K562 (cell line): ENCODE results near the gene RXRB. TPM values are rescaled to one million over a fixed set of nuclear protein-coding genes. Genes with fewer than 3 reads are reported as not detected.
A peak's percentile ranks its signal among the peaks of the same experiment; 100 is the strongest.

ENCODE experiments used
- ATAC-seq: fragments of 200-7000 bp; cut with Tn5 transposase; 3 replicates; pipeline ENCODE4 v1.9.1; 2020; ENCODE audit warnings: moderate library complexity
- BruUV-seq: library from RNA; stranded (reverse); fragments of 400-500 nt; replicated peaks from 2 replicates; lab custom pipeline; 2021; lab: Mats Ljungman, UMichigan
- CTCF ChIA-PET: fragments of 300-600 bp; formaldehyde crosslinking; extraction: SDS; loops from one replicate; lab custom pipeline; 2021; ENCODE audit warnings: low intra/inter-chr PET ratio; lab: Yijun Ruan, JAX
- POLR2A ChIA-PET: fragments of 300-600, 350-650 bp; sonication (Branson Sonifier 250); formaldehyde crosslinking; extraction: SDS; loops from one replicate; lab custom pipeline; 2021; ENCODE audit warnings: antibody characterized with exemption, inconsistent platforms; lab: Yijun Ruan, JAX
- DNase-seq, 4 experiments: peaks; one replicate each; pipeline versions ENCODE4 v3.0.0 to v3.0.0-alpha.2; 2011 to 2018; ENCODE audit warnings: low spot score in 3 of 4, mixed read lengths in 3 of 4; ENCODE audit errors: extremely low read depth in 1 of 4
- FAIRE-seq: peaks from 2 replicates; lab custom pipeline; 2011; peaks lifted over from hg19 to GRCh38; lab: Jason Lieb, UNC
- H2AFZ ChIP-seq: 2 replicates; pipeline ENCODE4 v1.6.0; 2011; ENCODE audit warnings: low read depth, low read length, control low read depth, inconsistent platforms
- H3K27ac ChIP-seq: fragments of 200-600 bp; 3 replicates; pipeline ENCODE4 v1.8.0; 2011; ENCODE audit warnings: low read depth, mild to moderate bottlenecking, control low read depth, inconsistent platforms, low read length, moderate library complexity, mixed read lengths; ENCODE audit errors: extremely low read depth
- H3K27me3 ChIP-seq, 2 experiments: fragments of 300-600 bp in 1 of 2; 2 replicates in 1 of 2; 3 replicates in 1 of 2; pipeline versions ENCODE4 v1.6.0 to v1.8.0; 2011; ENCODE audit warnings: inconsistent platforms in 2 of 2, low read length in 2 of 2, mild to moderate bottlenecking in 1 of 2, mixed read lengths in 1 of 2, moderate library complexity in 1 of 2; ENCODE audit not compliant: control insufficient read depth in 2 of 2, insufficient read depth in 2 of 2
- H3K36me3 ChIP-seq: fragments of 300-600 bp; 3 replicates; pipeline ENCODE4 v1.8.0; 2011; ENCODE audit warnings: mild to moderate bottlenecking, low read length, inconsistent platforms; ENCODE audit not compliant: control insufficient read depth, insufficient read depth
- H3K4me1 ChIP-seq, 2 experiments: fragments of 200-600 bp in 1 of 2; replicated peaks in 1 of 2; 2 replicates in 1 of 2; 3 replicates in 1 of 2; pipeline versions ENCODE4 v1.5.1 to v1.8.0; 2011; ENCODE audit warnings: inconsistent platforms in 2 of 2, low read length in 2 of 2, mild to moderate bottlenecking in 1 of 2, mixed read lengths in 1 of 2, moderate library complexity in 1 of 2; ENCODE audit not compliant: control insufficient read depth in 2 of 2, insufficient read depth in 2 of 2
- H3K4me2 ChIP-seq: 2 replicates; pipeline ENCODE4 v1.6.1; 2011; ENCODE audit warnings: low read length, control low read depth, inconsistent platforms, mixed read lengths; ENCODE audit not compliant: insufficient read depth
- H3K4me3 ChIP-seq: fragments of 200-600 bp; sonication (generic), shearing (Covaris generic); 2 replicates; pipeline ENCODE4 v1.5.1; 2016; ENCODE audit warnings: control low read depth, inconsistent platforms
- H3K79me2 ChIP-seq: fragments of 200-600 bp; 3 replicates; pipeline ENCODE4 v1.8.0; 2011; ENCODE audit warnings: low read length, inconsistent platforms; ENCODE audit not compliant: control insufficient read depth, insufficient read depth
- H3K9ac ChIP-seq, 2 experiments: 2 replicates each; pipeline versions ENCODE4 v1.6.0 to v1.6.1; 2011; ENCODE audit warnings: low read depth in 2 of 2, low read length in 2 of 2, control low read depth in 1 of 2, inconsistent platforms in 1 of 2, mild to moderate bottlenecking in 1 of 2, mixed read lengths in 1 of 2; ENCODE audit not compliant: insufficient read depth in 1 of 2
- H3K9me1 ChIP-seq: one replicate; pipeline ENCODE4 v1.6.0; 2011; ENCODE audit warnings: inconsistent platforms, mild to moderate bottlenecking, low read length, moderate library complexity; ENCODE audit not compliant: control insufficient read depth, insufficient read depth
- H3K9me3 ChIP-seq: replicated peaks from 2 replicates; pipeline ENCODE4 v1.5.1; 2011; ENCODE audit warnings: low read depth, low read length, inconsistent platforms; ENCODE audit not compliant: control insufficient read depth, insufficient read depth
- H4K20me1 ChIP-seq: replicated peaks from 2 replicates; pipeline ENCODE4 v1.6.1; 2011; ENCODE audit warnings: low read length, inconsistent platforms, mixed read lengths; ENCODE audit not compliant: control insufficient read depth, insufficient read depth
- BRD9 ChIP-seq: fragments of 450-650 bp; IDR thresholded peaks from 2 replicates; pipeline ENCODE4 v1.6.1; 2018; ENCODE audit warnings: low read depth; ENCODE audit not compliant: partially characterized antibody
- CTCFL ChIP-seq: IDR thresholded peaks from 2 replicates; pipeline ENCODE4 v1.6.1; 2011; ENCODE audit warnings: borderline replicate concordance, low read depth, mild to moderate bottlenecking, moderate library complexity, low read length; ENCODE audit not compliant: insufficient read depth, poor library complexity, severe bottlenecking
- RAD21 ChIP-seq, 2 experiments: fragments of 250-450 bp in 1 of 2; fragments of 450-650 bp in 1 of 2; sonication (Bioruptor Pico) in 1 of 2; formaldehyde crosslinking in 1 of 2; IDR thresholded peaks in 1 of 2; conservative IDR thresholded peaks in 1 of 2; 2 replicates each; pipeline versions ENCODE4 v1.4.0 to v1.8.0; 2020 to 2022; ENCODE audit warnings: mild to moderate bottlenecking in 2 of 2, moderate library complexity in 1 of 2
- SMARCA4 ChIP-seq: fragments of 450-650 bp; IDR thresholded peaks from 2 replicates; pipeline ENCODE4 v1.6.1; 2016
- SMARCC2 ChIP-seq: fragments of 450-650 bp; IDR thresholded peaks from 2 replicates; pipeline ENCODE4 v1.6.1; 2017; ENCODE audit warnings: antibody characterized with exemption, moderate library complexity, mild to moderate bottlenecking, low read depth
- WGBS: fragments of 100-300 bp; shearing (Covaris generic); methylation state at CpG from one replicate; pipeline ENCODE4 v1.1.6; 2016; ENCODE audit warnings: low coverage, mixed read lengths; ENCODE audit not compliant: insufficient coverage; ENCODE audit errors: missing lambda C conversion rate; 5-methylcytosine and 5-hydroxymethylcytosine counted together
- in situ Hi-C: fragments of 300-500 bp; cut with MboI; formaldehyde crosslinking; loops from 4 replicates; pipeline ENCODE4 v1.15.0; 2018; ENCODE audit warnings: inconsistent platforms, mixed read lengths
- intact Hi-C: fragments of 100-400 bp; cut with micrococcal nuclease; formaldehyde crosslinking; loops from 2 replicates; pipeline ENCODE4 v1.14.2; 2022
- polyA plus RNA-seq, 8 experiments: library from polyadenylated mRNA; depleted of rRNA in 4 of 8; stranded (reverse) in 5 of 8; unstranded in 3 of 8; fragments of >200 nt; fragmentation: Nextera tagmentation in 2 of 8; fragmentation: Illumina TruSeq in 1 of 8; extraction: Ambion mirVana in 2 of 8; extraction: Trizol in 1 of 8; gene quantifications; 2 replicates each; pipeline versions ENCODE4 v1.2.1 to v1.2.3, GENCODE V29; 2011 to 2014; ENCODE audit warnings: inconsistent platforms in 1 of 8, missing spikeins in 1 of 8
- total RNA-seq, 7 experiments: library from RNA; depleted of rRNA in 6 of 7; stranded (reverse); fragments of >200 nt in 6 of 7; fragmentation: Illumina TruSeq in 2 of 7; extraction: Trizol in 2 of 7; gene quantifications; 2 replicates each; pipeline versions ENCODE4 v1.2.1 to v1.2.3, GENCODE V29; 2011 to 2021; ENCODE audit warnings: low replicate concordance in 1 of 7
- TF ChIP-seq, protein P1 (sequence below), 2 experiments: fragments of 450-650 bp; conservative IDR thresholded peaks; 2 replicates each; pipeline ENCODE4 v1.6.1; 2017; ENCODE audit warnings: mild to moderate bottlenecking in 2 of 2, moderate library complexity in 2 of 2
- TF ChIP-seq, protein P2 (sequence below): conservative IDR thresholded peaks from 2 replicates; pipeline ENCODE4 v1.6.1; 2011; ENCODE audit warnings: low read depth, mild to moderate bottlenecking, low read length; ENCODE audit not compliant: control insufficient read depth
- TF ChIP-seq, protein P3 (sequence below): fragments of 450-650 bp; IDR thresholded peaks from 2 replicates; pipeline ENCODE4 v1.6.1; 2017; ENCODE audit warnings: antibody characterized with exemption, mild to moderate bottlenecking

The RXRB gene
- total and polyA plus RNA-seq, 9 of the 15 experiments (the other 6 are each of a cell fraction or from before 2014, with no cell fraction given): 0.76 to 35.5 (median 18.4) TPM

DNA sequence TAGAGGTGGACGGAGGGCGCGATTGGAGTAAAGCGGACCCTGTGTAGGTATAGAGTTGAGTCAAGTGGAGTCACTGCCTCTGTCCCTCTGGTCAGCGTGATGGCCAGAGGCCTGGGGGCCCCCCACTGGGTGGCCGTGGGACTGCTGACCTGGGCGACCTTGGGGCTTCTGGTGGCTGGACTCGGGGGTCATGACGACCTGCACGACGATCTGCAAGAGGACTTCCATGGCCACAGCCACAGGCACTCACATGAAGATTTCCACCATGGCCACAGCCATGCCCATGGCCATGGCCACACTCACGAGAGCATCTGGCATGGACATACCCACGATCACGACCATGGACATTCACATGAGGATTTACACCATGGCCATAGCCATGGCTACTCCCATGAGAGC lies 681 bp upstream of the RXRB start:
- no peaks in the 10 kb centered on the region for H3K9me3 ChIP-seq
- H3K4me3 ChIP-seq: peak overlapping the region; percentile 65
- ATAC-seq (peak; percentile 48), DNase-seq (peak; percentile 65 to 78 (median 72)), FAIRE-seq (peak; percentile 6)
- H2AFZ ChIP-seq: peak overlapping the region; percentile 96
- peak overlapping the region; percentile 99 for H3K27ac ChIP-seq
- BruUV-seq: TSS peak; percentile 77
- peaks cover 74% of the 10 kb centered on the region for H3K79me2 ChIP-seq
- peaks cover 22% of the 10 kb centered on the region for H4K20me1 ChIP-seq
- H3K9ac ChIP-seq: peak overlapping the region; percentile 97 to 100
- peaks cover 52 to 54% of the 10 kb centered on the region in 2 experiments; a peak in 4 of 5 replicates for H3K4me1 ChIP-seq
- CTCF ChIA-PET: interaction anchor here (0.7 to 1.1 kb wide), 2 partner anchors 47 to 289 kb away, joined by 3 to 4 read pairs; no protein-coding TSS in a partner anchor
- POLR2A ChIA-PET: no interaction called here
- in situ Hi-C loops (no loop called here), intact Hi-C loops (loop anchor here (2.0 to 5.0 kb wide), 4 partner anchors 48 to 1069 kb away; partner anchors contain the start of genes FKBPL and PHF1)
- H3K4me2 ChIP-seq: peak overlapping the region; percentile 100
- peaks cover 49% of the 10 kb centered on the region for H3K36me3 ChIP-seq
- H3K9me1 ChIP-seq: peaks cover 3% of the 10 kb centered on the region
- WGBS: under 1% methylated on average over 14 of the region's 14 CpGs
- no peaks in the 10 kb centered on the region for H3K27me3 ChIP-seq
- TF ChIP-seq CTCFL: peak; percentile 88
- TF ChIP-seq SMARCC2: peak; percentile 32; the same call in 1 of the 2 replicates
- TF ChIP-seq, protein P1, sequence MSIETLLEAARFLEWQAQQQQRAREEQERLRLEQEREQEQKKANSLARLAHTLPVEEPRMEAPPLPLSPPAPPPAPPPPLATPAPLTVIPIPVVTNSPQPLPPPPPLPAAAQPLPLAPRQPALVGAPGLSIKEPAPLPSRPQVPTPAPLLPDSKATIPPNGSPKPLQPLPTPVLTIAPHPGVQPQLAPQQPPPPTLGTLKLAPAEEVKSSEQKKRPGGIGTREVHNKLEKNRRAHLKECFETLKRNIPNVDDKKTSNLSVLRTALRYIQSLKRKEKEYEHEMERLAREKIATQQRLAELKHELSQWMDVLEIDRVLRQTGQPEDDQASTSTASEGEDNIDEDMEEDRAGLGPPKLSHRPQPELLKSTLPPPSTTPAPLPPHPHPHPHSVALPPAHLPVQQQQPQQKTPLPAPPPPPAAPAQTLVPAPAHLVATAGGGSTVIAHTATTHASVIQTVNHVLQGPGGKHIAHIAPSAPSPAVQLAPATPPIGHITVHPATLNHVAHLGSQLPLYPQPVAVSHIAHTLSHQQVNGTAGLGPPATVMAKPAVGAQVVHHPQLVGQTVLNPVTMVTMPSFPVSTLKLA (conservative IDR thresholded peaks at IDR 0.05): no peak
- TF ChIP-seq, protein P2, sequence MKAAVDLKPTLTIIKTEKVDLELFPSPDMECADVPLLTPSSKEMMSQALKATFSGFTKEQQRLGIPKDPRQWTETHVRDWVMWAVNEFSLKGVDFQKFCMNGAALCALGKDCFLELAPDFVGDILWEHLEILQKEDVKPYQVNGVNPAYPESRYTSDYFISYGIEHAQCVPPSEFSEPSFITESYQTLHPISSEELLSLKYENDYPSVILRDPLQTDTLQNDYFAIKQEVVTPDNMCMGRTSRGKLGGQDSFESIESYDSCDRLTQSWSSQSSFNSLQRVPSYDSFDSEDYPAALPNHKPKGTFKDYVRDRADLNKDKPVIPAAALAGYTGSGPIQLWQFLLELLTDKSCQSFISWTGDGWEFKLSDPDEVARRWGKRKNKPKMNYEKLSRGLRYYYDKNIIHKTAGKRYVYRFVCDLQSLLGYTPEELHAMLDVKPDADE: 0 out of 2 replicates have a peak, but pooled peaks have one; percentile 34
- TF ChIP-seq RAD21 (CRISPR knock-in tag; conservative IDR thresholded peaks at IDR 0.05 in 1 of 2, IDR thresholded peaks at IDR 0.05 in 1 of 2): peak in 1 of 2 experiments; percentile 23; a peak in 2 of 4 replicates
- TF ChIP-seq BRD9: peak; percentile 91
- peak; percentile 73 for TF ChIP-seq SMARCA4
- TF ChIP-seq, protein P3, sequence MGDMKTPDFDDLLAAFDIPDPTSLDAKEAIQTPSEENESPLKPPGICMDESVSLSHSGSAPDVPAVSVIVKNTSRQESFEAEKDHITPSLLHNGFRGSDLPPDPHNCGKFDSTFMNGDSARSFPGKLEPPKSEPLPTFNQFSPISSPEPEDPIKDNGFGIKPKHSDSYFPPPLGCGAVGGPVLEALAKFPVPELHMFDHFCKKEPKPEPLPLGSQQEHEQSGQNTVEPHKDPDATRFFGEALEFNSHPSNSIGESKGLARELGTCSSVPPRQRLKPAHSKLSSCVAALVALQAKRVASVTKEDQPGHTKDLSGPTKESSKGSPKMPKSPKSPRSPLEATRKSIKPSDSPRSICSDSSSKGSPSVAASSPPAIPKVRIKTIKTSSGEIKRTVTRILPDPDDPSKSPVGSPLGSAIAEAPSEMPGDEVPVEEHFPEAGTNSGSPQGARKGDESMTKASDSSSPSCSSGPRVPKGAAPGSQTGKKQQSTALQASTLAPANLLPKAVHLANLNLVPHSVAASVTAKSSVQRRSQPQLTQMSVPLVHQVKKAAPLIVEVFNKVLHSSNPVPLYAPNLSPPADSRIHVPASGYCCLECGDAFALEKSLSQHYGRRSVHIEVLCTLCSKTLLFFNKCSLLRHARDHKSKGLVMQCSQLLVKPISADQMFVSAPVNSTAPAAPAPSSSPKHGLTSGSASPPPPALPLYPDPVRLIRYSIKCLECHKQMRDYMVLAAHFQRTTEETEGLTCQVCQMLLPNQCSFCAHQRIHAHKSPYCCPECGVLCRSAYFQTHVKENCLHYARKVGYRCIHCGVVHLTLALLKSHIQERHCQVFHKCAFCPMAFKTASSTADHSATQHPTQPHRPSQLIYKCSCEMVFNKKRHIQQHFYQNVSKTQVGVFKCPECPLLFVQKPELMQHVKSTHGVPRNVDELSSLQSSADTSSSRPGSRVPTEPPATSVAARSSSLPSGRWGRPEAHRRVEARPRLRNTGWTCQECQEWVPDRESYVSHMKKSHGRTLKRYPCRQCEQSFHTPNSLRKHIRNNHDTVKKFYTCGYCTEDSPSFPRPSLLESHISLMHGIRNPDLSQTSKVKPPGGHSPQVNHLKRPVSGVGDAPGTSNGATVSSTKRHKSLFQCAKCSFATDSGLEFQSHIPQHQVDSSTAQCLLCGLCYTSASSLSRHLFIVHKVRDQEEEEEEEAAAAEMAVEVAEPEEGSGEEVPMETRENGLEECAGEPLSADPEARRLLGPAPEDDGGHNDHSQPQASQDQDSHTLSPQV: peak; percentile 65; the same call in 1 of the 2 replicates
